GM21528 (cell line): ENCODE results near the gene NANOS1.

Source experiments
- ATAC-seq: cut with Tn5 transposase; IDR thresholded peaks from one replicate; pipeline ENCODE4 v1.9.1; 2021; ENCODE audit warnings: mild to moderate bottlenecking, moderate library complexity; ENCODE audit not compliant: unreplicated experiment, low FRiP score

The NANOS1 gene

GRCh38 chr10:119029613-119030420 is at the start of gene NANOS1:
Gene NANOS1, plus strand, starts transcription at chr10:119029714. Its CDS starts 88 bp downstream, at chr10:119029802.
- ATAC-seq: peak; percentile 23

- ATAC-seq: no peak
Observed at GRCh38 chr10:118980135-118980865, 49.2 kb upstream of the NANOS1 start.

- ATAC-seq: no peak
Observed at GRCh38 chr10:118980870-118981269, 48.6 kb upstream of the NANOS1 start.

- no peak for ATAC-seq
Observed at GRCh38 chr10:118981946-118982345, 47.6 kb upstream of the NANOS1 start.

DNA sequence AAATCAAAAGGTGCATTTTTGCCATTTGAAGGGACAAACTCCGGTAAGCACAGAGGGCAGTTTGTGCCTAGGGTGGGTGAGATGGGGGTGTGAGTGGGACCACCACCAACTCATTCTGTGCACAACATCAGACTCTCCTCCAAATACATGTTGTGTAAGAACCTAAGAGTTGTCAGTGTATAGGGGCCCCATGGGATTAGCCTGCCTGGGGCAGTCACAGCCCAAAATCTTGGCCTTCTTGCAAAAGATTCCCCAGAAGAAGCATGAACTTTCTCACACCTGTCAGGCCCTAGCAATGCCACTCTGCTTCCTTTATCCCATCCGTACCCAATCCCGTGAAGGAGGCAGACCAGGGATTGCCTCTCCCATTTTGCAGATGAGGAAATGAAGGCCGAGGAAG is 47.1 kb upstream of the NANOS1 start:
- ATAC-seq: no peak

GRCh38 chr10:118983263-118983662 is 46.3 kb upstream of the NANOS1 start:
- ATAC-seq: no peak

DNA sequence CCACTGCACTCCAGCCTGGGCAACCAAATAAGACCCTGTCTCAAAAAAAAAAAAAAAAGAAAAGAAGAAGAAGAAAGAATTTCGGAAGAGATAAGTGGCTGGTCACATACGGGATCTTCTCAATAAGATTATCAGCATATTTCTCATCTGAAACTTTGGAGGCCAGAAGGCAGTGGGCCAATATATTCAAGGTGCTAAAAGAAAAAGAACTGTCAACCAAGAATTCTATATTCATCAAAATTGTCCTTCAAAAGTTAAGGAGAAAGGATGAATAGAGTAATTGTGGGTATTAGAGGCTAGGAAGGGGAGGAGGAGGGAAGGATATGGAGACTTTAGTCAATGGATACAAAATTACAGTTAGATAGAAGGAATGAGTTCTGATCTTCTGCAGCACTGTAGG is 43.9 kb upstream of the NANOS1 start:
- ATAC-seq: no peak

GRCh38 chr10:118986815-118987790 is 42.4 kb upstream of the NANOS1 start:
- ATAC-seq: peak; percentile 83

- no peak for ATAC-seq
Observed at GRCh38 chr10:118990326-118990725, 39.2 kb upstream of the NANOS1 start.

GRCh38 chr10:118992496-118992895 is 37.0 kb upstream of the NANOS1 start:
- no peak for ATAC-seq

DNA sequence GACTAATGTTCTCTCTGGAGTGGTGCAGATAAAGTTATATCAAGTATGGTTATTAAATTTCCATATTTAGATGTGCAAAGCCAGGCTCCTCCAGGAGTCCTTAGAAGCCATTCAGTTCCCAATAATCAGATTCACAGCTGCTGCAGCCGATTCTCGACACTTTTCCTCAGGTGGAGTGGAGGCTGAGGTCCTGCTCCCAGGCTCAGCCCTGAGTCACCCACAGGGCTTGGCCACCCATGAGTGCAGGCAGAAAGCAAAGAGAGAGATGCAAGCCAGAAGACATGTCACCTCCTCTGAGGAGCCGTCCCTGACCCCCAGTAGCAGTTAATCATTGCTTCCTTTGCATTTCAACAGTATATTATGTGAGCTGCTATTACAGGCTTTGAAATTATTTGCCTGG is 36.3 kb upstream of the NANOS1 start:
- no peak for ATAC-seq

DNA sequence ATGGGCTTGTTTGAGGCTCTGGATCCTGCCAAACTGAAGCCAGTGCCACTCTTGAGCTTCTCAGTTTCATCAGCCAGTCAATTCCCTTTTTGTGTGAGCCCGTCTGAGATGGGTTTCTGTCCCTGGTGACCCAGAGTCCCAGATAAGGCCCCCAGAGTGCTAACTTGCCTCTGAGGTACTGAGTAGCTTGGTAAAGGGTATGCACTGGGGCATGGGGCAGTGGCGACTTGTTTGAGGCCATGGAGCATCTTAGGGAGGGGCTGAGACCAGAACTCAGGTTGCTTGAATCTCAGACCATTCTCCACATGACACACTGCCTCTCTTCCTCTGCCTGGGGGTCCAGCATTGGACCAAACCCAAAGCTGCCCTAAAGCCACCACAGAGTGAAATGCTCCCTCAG is 35.2 kb upstream of the NANOS1 start:
- ATAC-seq: no peak

- ATAC-seq: no peak
Observed at GRCh38 chr10:118995739-118996138, 33.8 kb upstream of the NANOS1 start.

DNA sequence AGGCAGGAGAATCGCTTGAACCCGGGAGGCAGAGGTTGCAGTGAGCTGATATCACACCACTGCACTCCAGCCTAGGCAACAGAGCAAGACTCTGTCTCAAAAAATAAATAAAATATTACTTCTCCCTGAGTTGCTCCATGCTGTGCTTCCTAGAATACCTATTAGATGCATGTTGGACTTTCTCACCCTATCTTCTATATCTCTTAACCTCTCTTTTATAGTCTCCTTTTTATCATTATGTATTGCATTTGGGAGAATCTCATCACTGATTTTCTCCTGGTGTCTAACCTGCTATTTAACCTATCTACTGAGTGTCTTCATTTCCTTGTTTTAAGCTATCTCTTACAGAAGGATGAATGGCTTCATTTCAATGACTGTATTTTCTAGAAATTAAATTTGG is 32.1 kb upstream of the NANOS1 start:
- ATAC-seq: no peak

DNA sequence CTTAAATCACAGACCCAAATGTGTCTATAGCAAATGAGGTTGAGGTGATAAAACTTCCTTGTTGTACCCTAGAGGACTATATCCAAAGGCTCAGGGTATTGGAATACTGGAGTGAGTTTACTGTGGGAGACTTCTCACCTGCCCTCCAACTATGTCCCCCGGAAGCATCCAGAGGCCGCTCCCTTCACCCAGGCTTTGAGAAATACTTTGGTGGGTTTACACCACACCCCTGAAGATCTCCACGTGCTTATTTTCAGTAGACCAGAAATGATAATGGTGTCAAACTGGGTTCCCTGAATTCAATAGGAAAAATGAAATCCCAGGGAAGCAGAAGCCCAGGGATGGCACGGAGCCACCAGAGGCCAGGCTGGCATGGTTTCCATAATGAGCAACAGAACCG is 31.3 kb upstream of the NANOS1 start:
- no peak for ATAC-seq

- ATAC-seq: no peak
Observed at GRCh38 chr10:119001717-119002500, 27.6 kb upstream of the NANOS1 start.

GRCh38 chr10:119003572-119004289 is 25.8 kb upstream of the NANOS1 start:
- no peak for ATAC-seq

GRCh38 chr10:119005362-119006043 is 24.0 kb upstream of the NANOS1 start:
- ATAC-seq: no peak
